Endodermal cell (in vitro differentiated cells): ENCODE results near the gene DOK3. TPM values are rescaled to one million over a fixed set of nuclear protein-coding genes. Genes with fewer than 3 reads are reported as not detected.

Source experiments
- DNase-seq: peaks from one replicate; pipeline ENCODE4 v3.0.0-alpha.2; 2017
- H3K27ac ChIP-seq: 2 replicates; pipeline ENCODE4 v1.5.1; 2013; ENCODE audit warnings: mild to moderate bottlenecking, low read depth, low read length, moderate library complexity
- H3K27me3 ChIP-seq: 2 replicates; pipeline ENCODE4 v1.6.1; 2013; ENCODE audit warnings: mild to moderate bottlenecking, low read length, moderate library complexity; ENCODE audit not compliant: insufficient read depth, control insufficient read depth, poor library complexity, severe bottlenecking
- H3K36me3 ChIP-seq: 2 replicates; pipeline ENCODE4 v1.7.0; 2013; ENCODE audit warnings: mild to moderate bottlenecking, low read length, moderate library complexity; ENCODE audit not compliant: control insufficient read depth, insufficient read depth
- H3K4me1 ChIP-seq: one replicate; pipeline ENCODE4 v1.7.0; 2013; ENCODE audit warnings: low read length; ENCODE audit not compliant: control insufficient read depth, insufficient read depth
- H3K4me3 ChIP-seq: 2 replicates; pipeline ENCODE4 v1.5.1; 2013; ENCODE audit warnings: mild to moderate bottlenecking, low read length, moderate library complexity
- H3K9ac ChIP-seq: 2 replicates; pipeline ENCODE4 v1.6.1; 2013; ENCODE audit warnings: mild to moderate bottlenecking, low read length, moderate library complexity; ENCODE audit not compliant: poor library complexity, severe bottlenecking; ENCODE audit errors: extremely low read depth
- H3K9me3 ChIP-seq: 2 replicates; pipeline ENCODE4 v1.6.1; 2013; ENCODE audit warnings: mild to moderate bottlenecking, low read length, moderate library complexity; ENCODE audit not compliant: control insufficient read depth
- H3K27ac Mint-ChIP-seq: 2 replicates; pipeline ENCODE4 v1.8.0; 2020; ENCODE audit warnings: mixed read lengths
- H3K27me3 Mint-ChIP-seq: 2 replicates; pipeline ENCODE4 v1.8.0; 2021; ENCODE audit warnings: mild to moderate bottlenecking, mixed read lengths; ENCODE audit not compliant: insufficient read depth
- H3K36me3 Mint-ChIP-seq: 2 replicates; pipeline ENCODE4 v1.8.0; 2020; ENCODE audit warnings: low read depth, mixed read lengths
- H3K4me1 Mint-ChIP-seq: 2 replicates; pipeline ENCODE4 v1.8.0; 2020; ENCODE audit warnings: mixed read lengths
- H3K4me3 Mint-ChIP-seq: 2 replicates; pipeline ENCODE4 v1.8.0; 2020; ENCODE audit warnings: mild to moderate bottlenecking, moderate library complexity, mixed read lengths
- H3K9me3 Mint-ChIP-seq: 2 replicates; pipeline ENCODE4 v1.8.0; 2020; ENCODE audit warnings: mild to moderate bottlenecking, mixed read lengths
- CTCF ChIP-seq: fragments of 200-600 bp; sonication (generic); conservative IDR thresholded peaks from 2 replicates; pipeline ENCODE4 v1.5.0; 2021; ENCODE audit warnings: antibody characterized with exemption, mild to moderate bottlenecking
- WGBS, 2 experiments: methylation state at CpG; one replicate each; pipeline versions ENCODE4 v1.1.5 to v1.1.7; 2013; ENCODE audit warnings: missing lambda C conversion rate in 2 of 2, mixed read lengths in 1 of 2; ENCODE audit not compliant: insufficient coverage in 1 of 2, insufficient read length in 1 of 2; 5-methylcytosine and 5-hydroxymethylcytosine counted together
- total RNA-seq, 2 donors: library from RNA; stranded (reverse); fragmentation: NEBNext Ultra II Directional in 1 of 2; extraction: Animal tissue kit (Norgen Biotek cat#: 25700) in 1 of 2; gene quantifications; 2 replicates in 1 of 2; 3 replicates in 1 of 2; pipeline ENCODE4 v1.2.1, GENCODE V29; 2021

DOK3 gene
- total RNA-seq, 2 donors from 2014 or later: 2.1 to 7.7 TPM

DNA sequence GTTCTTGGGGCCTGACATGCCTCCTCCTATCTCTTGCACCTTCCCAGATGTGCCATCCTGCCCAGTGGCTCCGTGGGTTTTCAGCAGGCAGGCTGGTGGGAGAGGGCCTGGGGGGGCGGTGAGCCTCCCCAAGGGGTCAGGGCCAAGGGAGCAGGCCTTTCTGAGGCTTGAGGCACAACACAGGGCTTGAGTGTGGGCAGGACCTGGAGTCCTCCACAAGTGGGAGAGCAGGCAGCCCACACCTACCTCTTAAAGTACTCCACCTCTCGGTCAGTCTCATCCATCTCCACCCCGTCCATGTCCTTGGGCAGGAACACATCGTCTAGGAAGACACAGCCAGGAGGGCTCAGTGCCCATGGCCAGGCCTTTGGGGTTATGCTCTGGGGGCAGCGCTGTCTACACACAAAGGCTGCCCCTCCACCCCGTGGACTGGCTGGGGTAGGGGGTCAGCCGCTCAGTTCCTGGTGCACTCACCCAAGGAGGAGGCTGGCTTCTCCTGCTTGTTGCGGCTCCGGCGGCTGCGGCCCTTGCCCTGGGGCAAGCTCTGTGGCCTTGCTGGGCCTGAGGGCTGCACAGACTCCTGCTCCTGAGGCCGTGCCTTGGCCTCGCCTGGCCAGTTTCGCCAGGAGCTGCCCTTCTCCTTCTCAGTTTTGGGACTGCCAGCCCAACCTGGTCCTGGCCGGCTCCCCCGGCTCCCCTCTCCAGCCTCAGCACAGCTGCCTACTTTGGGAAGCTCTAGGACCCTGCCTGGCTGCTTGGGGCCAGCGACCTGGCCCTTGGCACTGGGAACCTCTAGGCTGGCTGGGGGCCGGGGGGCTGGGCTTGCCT is 14.3 kb upstream of the DOK3 start:
- H3K36me3 ChIP-seq: peaks cover 93% of the 10 kb centered on the region
- no peaks in the 10 kb centered on the region for H3K4me1 Mint-ChIP-seq
- H3K9ac ChIP-seq: no peak overlapping the region
- H3K9me3 ChIP-seq: no peaks in the 10 kb centered on the region
- peaks cover 47% of the 10 kb centered on the region for H3K36me3 Mint-ChIP-seq
- no peaks in the 10 kb centered on the region for H3K9me3 Mint-ChIP-seq
- H3K27ac ChIP-seq: no peak overlapping the region
- H3K27ac Mint-ChIP-seq: no peak overlapping the region
- H3K4me3 ChIP-seq: no peak overlapping the region
- WGBS, 2 experiments: 96 to 98% methylated on average over 8 to 19 of the region's 19 CpGs
- H3K4me3 Mint-ChIP-seq: no peak overlapping the region
- no peak for DNase-seq
- H3K27me3 Mint-ChIP-seq: no peaks in the 10 kb centered on the region
- TF ChIP-seq CTCF: no peak
- no peaks in the 10 kb centered on the region for H3K27me3 ChIP-seq
- H3K4me1 ChIP-seq: no peaks in the 10 kb centered on the region

- no peaks in the 10 kb centered on the region for H3K4me1 ChIP-seq
- WGBS, 2 experiments: 88 to 90% methylated on average over 1 to 2 of the region's 2 CpGs
- H3K9me3 Mint-ChIP-seq: no peaks in the 10 kb centered on the region
- no peaks in the 10 kb centered on the region for H3K27me3 ChIP-seq
- H3K27ac ChIP-seq: no peak overlapping the region
- DNase-seq: no peak
- H3K4me3 ChIP-seq: no peak overlapping the region
- H3K4me3 Mint-ChIP-seq: no peak overlapping the region
- H3K36me3 ChIP-seq: peaks cover 66% of the 10 kb centered on the region
- no peak overlapping the region for H3K9ac ChIP-seq
- peaks cover 50% of the 10 kb centered on the region for H3K36me3 Mint-ChIP-seq
- no peaks in the 10 kb centered on the region for H3K9me3 ChIP-seq
- peaks cover 5% of the 10 kb centered on the region for H3K4me1 Mint-ChIP-seq
- H3K27ac Mint-ChIP-seq: peak overlapping the region; percentile 30
- no peaks in the 10 kb centered on the region for H3K27me3 Mint-ChIP-seq
- TF ChIP-seq CTCF: peak; percentile 49
These were observed 11.4 kb upstream of the DOK3 start for GRCh38 chr5:177520916-177521513.

DNA sequence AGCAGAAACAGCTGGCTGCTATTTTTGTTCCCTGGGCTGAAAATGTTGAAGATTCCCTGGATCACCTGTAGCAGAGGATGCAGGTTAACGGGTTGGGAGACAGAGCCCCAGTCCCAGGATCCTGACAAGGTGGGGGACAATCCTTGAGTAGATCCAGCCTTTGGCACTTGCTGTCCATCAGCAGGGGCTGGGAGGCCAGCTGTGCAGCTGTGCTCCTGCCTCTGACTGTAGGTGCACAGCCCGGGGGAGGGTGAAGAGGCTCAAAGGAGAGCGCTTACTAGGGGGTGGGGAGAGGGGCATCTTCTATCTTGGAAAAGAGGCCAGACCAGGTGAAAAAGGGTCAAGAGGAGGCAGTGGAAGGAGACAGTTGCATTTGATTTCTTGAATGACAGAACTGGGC is 10.6 kb upstream of the DOK3 start:
- H3K27me3 Mint-ChIP-seq: no peaks in the 10 kb centered on the region
- no peaks in the 10 kb centered on the region for H3K27me3 ChIP-seq
- DNase-seq: no peak
- H3K9ac ChIP-seq: no peak overlapping the region
- no peak overlapping the region for H3K4me3 ChIP-seq
- H3K27ac Mint-ChIP-seq: no peak overlapping the region
- H3K36me3 Mint-ChIP-seq: peaks cover 51% of the 10 kb centered on the region
- H3K4me1 Mint-ChIP-seq: peaks cover 9% of the 10 kb centered on the region
- H3K9me3 Mint-ChIP-seq: no peaks in the 10 kb centered on the region
- no peak for TF ChIP-seq CTCF
- H3K9me3 ChIP-seq: no peaks in the 10 kb centered on the region
- no peaks in the 10 kb centered on the region for H3K4me1 ChIP-seq
- H3K27ac ChIP-seq: no peak overlapping the region
- H3K36me3 ChIP-seq: peaks cover 64% of the 10 kb centered on the region
- WGBS, 2 experiments: 91 to 100% methylated on average over 3 of the region's 3 CpGs
- no peak overlapping the region for H3K4me3 Mint-ChIP-seq
